HepG2 (cell line): Measurements from ENCODE around the gene SETD1B. TPM values are rescaled to one million over a fixed set of nuclear protein-coding genes. Genes with fewer than 3 reads are reported as not detected.
A peak's percentile ranks its signal among the peaks of the same experiment; 100 is the strongest.

ENCODE experiments used
- CHD4 ChIP-seq: fragments of 200-600 bp; sonication (generic); IDR thresholded peaks from 2 replicates; pipeline ENCODE4 v1.7.0; 2017; ENCODE audit warnings: mild to moderate bottlenecking, low read length, borderline replicate concordance
- KAT8 ChIP-seq: IDR thresholded peaks from 2 replicates; pipeline ENCODE4 v1.6.1; 2016; ENCODE audit warnings: missing genetic modification reagents, missing compliant biosample characterization
- KLF16 ChIP-seq, 2 experiments: sonication (generic) in 1 of 2; formaldehyde crosslinking in 1 of 2; IDR thresholded peaks; 2 replicates each; pipeline versions ENCODE4 v1.6.1 to v1.8.0; 2016 to 2023; ENCODE audit warnings: missing genetic modification reagents in 2 of 2, missing compliant biosample characterization in 1 of 2
- RXRB ChIP-seq: IDR thresholded peaks from 2 replicates; pipeline ENCODE4 v1.6.1; 2016; ENCODE audit warnings: borderline replicate concordance, missing genetic modification reagents, missing compliant biosample characterization
- THYN1 ChIP-seq: sonication (generic); formaldehyde crosslinking; IDR thresholded peaks from 2 replicates; pipeline ENCODE4 v1.8.1; 2023; ENCODE audit warnings: low read depth, mild to moderate bottlenecking, moderate library complexity, missing genetic modification reagents, borderline replicate concordance
- ZBTB38 ChIP-seq: sonication (generic); formaldehyde crosslinking; IDR thresholded peaks from 2 replicates; pipeline ENCODE4 v1.5.1; 2020; ENCODE audit warnings: mild to moderate bottlenecking, missing genetic modification reagents
- ZNF33A ChIP-seq: sonication (generic); formaldehyde crosslinking; IDR thresholded peaks from 2 replicates; pipeline ENCODE4 v1.5.1; 2020; ENCODE audit warnings: missing genetic modification reagents, mild to moderate bottlenecking, moderate library complexity, borderline replicate concordance
- ZNF652 ChIP-seq: IDR thresholded peaks from 2 replicates; pipeline ENCODE4 v1.6.1; 2016; ENCODE audit warnings: low read depth, borderline replicate concordance
- ZNF775 ChIP-seq: sonication (generic); formaldehyde crosslinking; IDR thresholded peaks from 2 replicates; pipeline ENCODE4 v1.4.0; 2020; ENCODE audit warnings: missing genetic modification reagents, mild to moderate bottlenecking, moderate library complexity, borderline replicate concordance
- polyA plus RNA-seq, 8 experiments: library from polyadenylated mRNA; depleted of rRNA in 3 of 8; stranded (reverse) in 7 of 8; unstranded in 1 of 8; fragments of >200 nt; fragmentation: Illumina TruSeq in 4 of 8; extraction: Trizol in 4 of 8; gene quantifications; 2 replicates each; pipeline versions ENCODE4 v1.2.1 to v1.2.3, GENCODE V29; 2011 to 2016; ENCODE audit warnings: low read depth in 4 of 8, missing spikeins in 1 of 8, mixed read lengths in 1 of 8; ENCODE audit not compliant: insufficient read depth in 1 of 8
- total RNA-seq, 5 experiments: library from RNA; depleted of rRNA; stranded (reverse); fragments of >200 nt; fragmentation: Illumina TruSeq; extraction: Trizol; gene quantifications; 2 replicates each; pipeline ENCODE4 v1.2.3, GENCODE V29; 2016; ENCODE audit warnings: low read depth in 1 of 5
- TF ChIP-seq, protein P1 (sequence below): sonication (generic); formaldehyde crosslinking; IDR thresholded peaks from 2 replicates; pipeline ENCODE4 v1.5.1; 2020; ENCODE audit warnings: mild to moderate bottlenecking, missing genetic modification reagents, moderate library complexity
- TF ChIP-seq, protein P2 (sequence below): sonication (generic); formaldehyde crosslinking; IDR thresholded peaks from 2 replicates; pipeline ENCODE4 v1.9.0; 2021; ENCODE audit warnings: missing genetic modification reagents, borderline replicate concordance
- TF ChIP-seq, protein P3 (sequence below): sonication (generic); formaldehyde crosslinking; IDR thresholded peaks from 2 replicates; pipeline ENCODE4 v1.4.0; 2020; ENCODE audit warnings: missing genetic modification reagents
- TF ChIP-seq, protein P4 (sequence below), 2 experiments: sonication (generic) in 1 of 2; formaldehyde crosslinking in 1 of 2; IDR thresholded peaks; 2 replicates each; pipeline versions ENCODE4 v1.5.1 to v1.6.1; 2011 to 2020; ENCODE audit warnings: borderline replicate concordance in 1 of 2, low read depth in 1 of 2, low read length in 1 of 2, mild to moderate bottlenecking in 1 of 2, missing genetic modification reagents in 1 of 2, moderate library complexity in 1 of 2
- TF ChIP-seq, protein P5 (sequence below): sonication (generic); formaldehyde crosslinking; IDR thresholded peaks from 2 replicates; pipeline ENCODE4 v1.5.1; 2020; ENCODE audit warnings: mild to moderate bottlenecking, moderate library complexity, missing genetic modification reagents

SETD1B gene
- total and polyA plus RNA-seq, 2 of the 13 experiments (the other 11 are each of a cell fraction or from before 2014, with no cell fraction given) = 1.1 to 1.4 TPM

DNA sequence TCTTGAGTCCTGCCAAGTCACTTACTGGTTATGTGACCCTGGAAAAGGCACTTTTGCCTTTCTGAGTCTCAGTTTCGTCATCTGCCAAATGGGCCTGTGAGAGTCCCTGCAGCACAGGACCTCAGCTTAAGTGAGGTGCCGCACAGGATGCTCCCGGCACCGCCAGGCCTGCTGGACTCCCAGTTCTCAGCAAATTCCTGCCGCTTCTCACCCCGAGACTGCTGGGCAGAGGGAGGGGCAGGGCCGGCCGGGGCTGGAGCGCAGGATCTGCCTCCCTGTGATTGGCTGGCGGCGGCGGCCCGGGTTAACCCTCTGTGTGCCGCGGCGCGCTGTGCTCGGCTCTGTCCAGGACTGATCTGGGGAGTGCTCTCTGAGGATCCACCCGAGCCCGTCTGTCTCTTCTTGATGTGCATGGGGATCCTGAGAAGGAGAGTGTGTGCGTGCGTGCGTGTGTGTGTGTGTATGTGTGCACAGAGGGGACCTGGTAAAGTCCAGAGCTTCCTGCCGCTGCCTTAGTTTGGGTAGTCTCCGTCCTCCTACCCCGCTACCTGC, 8.6 kb downstream of the SETD1B start (continued):
- TF ChIP-seq, protein P1, sequence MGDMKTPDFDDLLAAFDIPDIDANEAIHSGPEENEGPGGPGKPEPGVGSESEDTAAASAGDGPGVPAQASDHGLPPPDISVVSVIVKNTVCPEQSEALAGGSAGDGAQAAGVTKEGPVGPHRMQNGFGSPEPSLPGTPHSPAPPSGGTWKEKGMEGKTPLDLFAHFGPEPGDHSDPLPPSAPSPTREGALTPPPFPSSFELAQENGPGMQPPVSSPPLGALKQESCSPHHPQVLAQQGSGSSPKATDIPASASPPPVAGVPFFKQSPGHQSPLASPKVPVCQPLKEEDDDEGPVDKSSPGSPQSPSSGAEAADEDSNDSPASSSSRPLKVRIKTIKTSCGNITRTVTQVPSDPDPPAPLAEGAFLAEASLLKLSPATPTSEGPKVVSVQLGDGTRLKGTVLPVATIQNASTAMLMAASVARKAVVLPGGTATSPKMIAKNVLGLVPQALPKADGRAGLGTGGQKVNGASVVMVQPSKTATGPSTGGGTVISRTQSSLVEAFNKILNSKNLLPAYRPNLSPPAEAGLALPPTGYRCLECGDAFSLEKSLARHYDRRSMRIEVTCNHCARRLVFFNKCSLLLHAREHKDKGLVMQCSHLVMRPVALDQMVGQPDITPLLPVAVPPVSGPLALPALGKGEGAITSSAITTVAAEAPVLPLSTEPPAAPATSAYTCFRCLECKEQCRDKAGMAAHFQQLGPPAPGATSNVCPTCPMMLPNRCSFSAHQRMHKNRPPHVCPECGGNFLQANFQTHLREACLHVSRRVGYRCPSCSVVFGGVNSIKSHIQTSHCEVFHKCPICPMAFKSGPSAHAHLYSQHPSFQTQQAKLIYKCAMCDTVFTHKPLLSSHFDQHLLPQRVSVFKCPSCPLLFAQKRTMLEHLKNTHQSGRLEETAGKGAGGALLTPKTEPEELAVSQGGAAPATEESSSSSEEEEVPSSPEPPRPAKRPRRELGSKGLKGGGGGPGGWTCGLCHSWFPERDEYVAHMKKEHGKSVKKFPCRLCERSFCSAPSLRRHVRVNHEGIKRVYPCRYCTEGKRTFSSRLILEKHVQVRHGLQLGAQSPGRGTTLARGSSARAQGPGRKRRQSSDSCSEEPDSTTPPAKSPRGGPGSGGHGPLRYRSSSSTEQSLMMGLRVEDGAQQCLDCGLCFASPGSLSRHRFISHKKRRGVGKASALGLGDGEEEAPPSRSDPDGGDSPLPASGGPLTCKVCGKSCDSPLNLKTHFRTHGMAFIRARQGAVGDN (CRISPR knock-in tag) = peak; percentile 9; the same call in 1 of the 2 replicates
- TF ChIP-seq, protein P2, sequence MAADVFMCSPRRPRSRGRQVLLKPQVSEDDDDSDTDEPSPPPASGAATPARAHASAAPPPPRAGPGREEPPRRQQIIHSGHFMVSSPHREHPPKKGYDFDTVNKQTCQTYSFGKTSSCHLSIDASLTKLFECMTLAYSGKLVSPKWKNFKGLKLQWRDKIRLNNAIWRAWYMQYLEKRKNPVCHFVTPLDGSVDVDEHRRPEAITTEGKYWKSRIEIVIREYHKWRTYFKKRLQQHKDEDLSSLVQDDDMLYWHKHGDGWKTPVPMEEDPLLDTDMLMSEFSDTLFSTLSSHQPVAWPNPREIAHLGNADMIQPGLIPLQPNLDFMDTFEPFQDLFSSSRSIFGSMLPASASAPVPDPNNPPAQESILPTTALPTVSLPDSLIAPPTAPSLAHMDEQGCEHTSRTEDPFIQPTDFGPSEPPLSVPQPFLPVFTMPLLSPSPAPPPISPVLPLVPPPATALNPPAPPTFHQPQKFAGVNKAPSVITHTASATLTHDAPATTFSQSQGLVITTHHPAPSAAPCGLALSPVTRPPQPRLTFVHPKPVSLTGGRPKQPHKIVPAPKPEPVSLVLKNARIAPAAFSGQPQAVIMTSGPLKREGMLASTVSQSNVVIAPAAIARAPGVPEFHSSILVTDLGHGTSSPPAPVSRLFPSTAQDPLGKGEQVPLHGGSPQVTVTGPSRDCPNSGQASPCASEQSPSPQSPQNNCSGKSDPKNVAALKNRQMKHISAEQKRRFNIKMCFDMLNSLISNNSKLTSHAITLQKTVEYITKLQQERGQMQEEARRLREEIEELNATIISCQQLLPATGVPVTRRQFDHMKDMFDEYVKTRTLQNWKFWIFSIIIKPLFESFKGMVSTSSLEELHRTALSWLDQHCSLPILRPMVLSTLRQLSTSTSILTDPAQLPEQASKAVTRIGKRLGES (CRISPR knock-in tag) = no peak
- TF ChIP-seq, protein P3, sequence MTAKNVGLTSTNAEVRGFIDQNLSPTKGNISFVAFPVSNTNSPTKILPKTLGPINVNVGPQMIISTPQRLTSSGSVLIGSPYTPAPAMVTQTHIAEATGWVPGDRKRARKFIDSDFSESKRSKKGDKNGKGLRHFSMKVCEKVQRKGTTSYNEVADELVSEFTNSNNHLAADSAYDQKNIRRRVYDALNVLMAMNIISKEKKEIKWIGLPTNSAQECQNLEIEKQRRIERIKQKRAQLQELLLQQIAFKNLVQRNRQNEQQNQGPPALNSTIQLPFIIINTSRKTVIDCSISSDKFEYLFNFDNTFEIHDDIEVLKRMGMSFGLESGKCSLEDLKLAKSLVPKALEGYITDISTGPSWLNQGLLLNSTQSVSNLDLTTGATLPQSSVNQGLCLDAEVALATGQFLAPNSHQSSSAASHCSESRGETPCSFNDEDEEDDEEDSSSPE = 0 out of 2 replicates have a peak, but pooled peaks have one; percentile 7
- TF ChIP-seq RXRB = 0 out of 2 replicates have a peak, but pooled peaks have one; percentile 2
- TF ChIP-seq CHD4 = peak; percentile 97
- 0 out of 4 replicates have a peak, but pooled peaks of 1 of the 2 experiments have one; percentile 9 for TF ChIP-seq KLF16 (CRISPR knock-in tag; IDR thresholded peaks at IDR 0.05)
- TF ChIP-seq, protein P4, sequence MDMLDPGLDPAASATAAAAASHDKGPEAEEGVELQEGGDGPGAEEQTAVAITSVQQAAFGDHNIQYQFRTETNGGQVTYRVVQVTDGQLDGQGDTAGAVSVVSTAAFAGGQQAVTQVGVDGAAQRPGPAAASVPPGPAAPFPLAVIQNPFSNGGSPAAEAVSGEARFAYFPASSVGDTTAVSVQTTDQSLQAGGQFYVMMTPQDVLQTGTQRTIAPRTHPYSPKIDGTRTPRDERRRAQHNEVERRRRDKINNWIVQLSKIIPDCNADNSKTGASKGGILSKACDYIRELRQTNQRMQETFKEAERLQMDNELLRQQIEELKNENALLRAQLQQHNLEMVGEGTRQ (IDR thresholded peaks at IDR 0.05; ENCODE audit: low read depth, low read length) = no peak
- TF ChIP-seq, protein P4 (CRISPR knock-in tag; IDR thresholded peaks at IDR 0.05; ENCODE audit: borderline replicate concordance) = no peak
- no peak for TF ChIP-seq THYN1
- TF ChIP-seq ZBTB38 (CRISPR knock-in tag) = no peak
- TF ChIP-seq ZNF33A (CRISPR knock-in tag) = no peak
- TF ChIP-seq ZNF652 (CRISPR knock-in tag) = peak; percentile 98
- no peak for TF ChIP-seq KAT8 (CRISPR knock-in tag)
- no peak for TF ChIP-seq ZNF775 (CRISPR knock-in tag)
- TF ChIP-seq, protein P5, sequence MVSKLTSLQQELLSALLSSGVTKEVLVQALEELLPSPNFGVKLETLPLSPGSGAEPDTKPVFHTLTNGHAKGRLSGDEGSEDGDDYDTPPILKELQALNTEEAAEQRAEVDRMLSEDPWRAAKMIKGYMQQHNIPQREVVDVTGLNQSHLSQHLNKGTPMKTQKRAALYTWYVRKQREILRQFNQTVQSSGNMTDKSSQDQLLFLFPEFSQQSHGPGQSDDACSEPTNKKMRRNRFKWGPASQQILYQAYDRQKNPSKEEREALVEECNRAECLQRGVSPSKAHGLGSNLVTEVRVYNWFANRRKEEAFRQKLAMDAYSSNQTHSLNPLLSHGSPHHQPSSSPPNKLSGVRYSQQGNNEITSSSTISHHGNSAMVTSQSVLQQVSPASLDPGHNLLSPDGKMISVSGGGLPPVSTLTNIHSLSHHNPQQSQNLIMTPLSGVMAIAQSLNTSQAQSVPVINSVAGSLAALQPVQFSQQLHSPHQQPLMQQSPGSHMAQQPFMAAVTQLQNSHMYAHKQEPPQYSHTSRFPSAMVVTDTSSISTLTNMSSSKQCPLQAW (CRISPR knock-in tag) = no peak
